PC-9 (cell line): ENCODE data around the gene STK35. TPM values are rescaled to one million over a fixed set of nuclear protein-coding genes. Genes with fewer than 3 reads are reported as not detected.

Source experiments
- BruUV-seq: library from RNA; stranded (reverse); fragments of 400-500 nt; replicated peaks from 2 replicates; lab custom pipeline; 2021; lab: Mats Ljungman, UMichigan
- CTCF ChIA-PET: fragments of 300-600 bp; sonication (Branson Sonifier 250); formaldehyde crosslinking; loops from one replicate; lab custom pipeline; 2022; ENCODE audit warnings: antibody characterized with exemption; lab: Charles Lee
- POLR2A ChIA-PET: fragments of 300-600 bp; sonication (Branson Sonifier 250); formaldehyde crosslinking; loops from one replicate; lab custom pipeline; 2022; ENCODE audit warnings: antibody characterized with exemption; ENCODE audit not compliant: unreplicated experiment; lab: Charles Lee
- DNase-seq, 2 experiments: peaks; one replicate each; pipeline versions ENCODE4 v3.0.0 to v3.0.0-alpha.2; 2015 to 2022; ENCODE audit warnings: mixed read lengths in 1 of 2
- H2AFZ ChIP-seq: fragments of 200-600 bp; sonication (generic); 2 replicates; pipeline ENCODE4 v1.8.1; 2017; ENCODE audit warnings: antibody characterized with exemption
- H3F3A ChIP-seq: fragments of 200-600 bp; sonication (generic); 2 replicates; pipeline ENCODE4 v1.8.1; 2017; ENCODE audit warnings: antibody characterized with exemption, mild to moderate bottlenecking, low read depth; ENCODE audit not compliant: insufficient read depth
- H3K27ac ChIP-seq: fragments of 200-600 bp; sonication (generic); 2 replicates; pipeline ENCODE4 v1.6.1; 2016; ENCODE audit warnings: mixed run types
- H3K27me3 ChIP-seq: fragments of 200-600 bp; sonication (generic); 2 replicates; pipeline ENCODE4 v1.6.1; 2016; ENCODE audit warnings: low read depth, mixed run types; ENCODE audit not compliant: insufficient read depth
- H3K36me3 ChIP-seq: fragments of 200-600 bp; sonication (generic); 2 replicates; pipeline ENCODE4 v1.6.1; 2016; ENCODE audit warnings: low read depth, mixed run types
- H3K4me1 ChIP-seq: fragments of 200-600 bp; sonication (generic); replicated peaks from 2 replicates; pipeline ENCODE4 v1.6.1; 2016; ENCODE audit warnings: mixed run types; ENCODE audit not compliant: insufficient read depth
- H3K4me2 ChIP-seq: fragments of 200-600 bp; sonication (generic); 2 replicates; pipeline ENCODE4 v1.6.1; 2017; ENCODE audit warnings: mixed run types
- H3K4me3 ChIP-seq: fragments of 200-600 bp; sonication (generic); 2 replicates; pipeline ENCODE4 v1.6.1; 2016; ENCODE audit warnings: mixed run types
- H3K79me2 ChIP-seq: fragments of 200-600 bp; sonication (generic); 2 replicates; pipeline ENCODE4 v1.6.1; 2017; ENCODE audit warnings: low read depth, mixed run types
- H3K9me2 ChIP-seq: fragments of 200-600 bp; sonication (generic); 2 replicates; pipeline ENCODE4 v1.8.1; 2017; ENCODE audit warnings: mild to moderate bottlenecking; ENCODE audit not compliant: insufficient read depth
- H3K9me3 ChIP-seq: fragments of 200-600 bp; sonication (generic); 2 replicates; pipeline ENCODE4 v1.8.1; 2016; ENCODE audit warnings: low read depth; ENCODE audit not compliant: insufficient read depth
- H4K20me1 ChIP-seq: fragments of 200-600 bp; sonication (generic); 2 replicates; pipeline ENCODE4 v1.8.1; 2017; ENCODE audit not compliant: insufficient read depth
- CTCF ChIP-seq: fragments of 200-600 bp; sonication (generic); conservative IDR thresholded peaks from 2 replicates; pipeline ENCODE4 v1.6.1; 2017; ENCODE audit warnings: mixed run types, antibody characterized with exemption, mild to moderate bottlenecking, moderate library complexity
- EZH2 ChIP-seq: fragments of 200-600 bp; sonication (generic); IDR thresholded peaks from 2 replicates; pipeline ENCODE4 v1.8.0; 2017; ENCODE audit warnings: antibody characterized with exemption, low read depth
- intact Hi-C: fragments of 100-400 bp; cut with micrococcal nuclease; formaldehyde crosslinking; loops from one replicate; pipeline ENCODE4 v1.10.0; 2022; ENCODE audit not compliant: unreplicated experiment
- total RNA-seq: library from RNA; stranded (reverse); gene quantifications from 2 replicates; pipeline ENCODE4 v1.2.3, GENCODE V29; 2021

The STK35 gene
- total RNA-seq, 1 experiment from 2014 or later: 36.7 TPM

GRCh38 chr20:2128542-2128941 is 26.9 kb downstream of the STK35 start:
- Histone ChIP-seq H3F3A (peaks cover 29% of the 10 kb centered on the region), H4K20me1 (peaks cover 38% of the 10 kb centered on the region), H3K27ac (no peak overlapping the region), H3K9me3 (no peaks in the 10 kb centered on the region), H3K4me1 (peaks cover 40% of the 10 kb centered on the region), H3K4me3 (no peak overlapping the region), H3K4me2 (no peak overlapping the region), H3K9me2 (no peaks in the 10 kb centered on the region), H3K79me2 (peaks cover 94% of the 10 kb centered on the region), H3K36me3 (no peaks in the 10 kb centered on the region), H2AFZ (no peak overlapping the region), H3K27me3 (no peaks in the 10 kb centered on the region)
- POLR2A ChIA-PET: interaction anchor here (0.5 kb wide), 1 partner anchor 30 kb away, joined by 30 read pairs; no protein-coding TSS in a partner anchor
- DNase-seq: no peak
- CTCF ChIA-PET: no interaction called here
- BruUV-seq: no TSS peak
- TF ChIP-seq CTCF (no peak), EZH2 (no peak)
- intact Hi-C loops: no loop called here

- peaks cover 53% of the 10 kb centered on the region for H3K4me1 ChIP-seq
- peaks cover 42% of the 10 kb centered on the region for H4K20me1 ChIP-seq
- peak overlapping the region; percentile 80; the same call in 1 of the 2 replicates for H3K4me2 ChIP-seq
- POLR2A ChIA-PET: no interaction called here
- no peaks in the 10 kb centered on the region for H3K36me3 ChIP-seq
- CTCF ChIA-PET: no interaction called here
- H3K27ac ChIP-seq: peak overlapping the region; percentile 73
- no peak overlapping the region for H2AFZ ChIP-seq
- no peak overlapping the region for H3K4me3 ChIP-seq
- H3F3A ChIP-seq: peaks cover 34% of the 10 kb centered on the region
- no TSS peak for BruUV-seq
- H3K27me3 ChIP-seq: no peaks in the 10 kb centered on the region
- TF ChIP-seq EZH2 (no peak), CTCF (no peak)
- no peaks in the 10 kb centered on the region for H3K9me2 ChIP-seq
- intact Hi-C loops: no loop called here
- DNase-seq: no peak
- H3K79me2 ChIP-seq: peaks cover 94% of the 10 kb centered on the region
- H3K9me3 ChIP-seq: no peaks in the 10 kb centered on the region
Measured at GRCh38 chr20:2130062-2130591, 28.5 kb downstream of the STK35 start.

GRCh38 chr20:2130683-2131082 is 29.1 kb downstream of the STK35 start:
- no peak for TF ChIP-seq EZH2
- no peak for TF ChIP-seq CTCF
- peaks cover 95% of the 10 kb centered on the region for H3K79me2 ChIP-seq
- intact Hi-C loops: no loop called here
- no peaks in the 10 kb centered on the region for H3K9me3 ChIP-seq
- H3K36me3 ChIP-seq: no peaks in the 10 kb centered on the region
- ChIA-PET CTCF (no interaction called here), POLR2A (no interaction called here)
- peaks cover 53% of the 10 kb centered on the region for H3K4me1 ChIP-seq
- peak overlapping the region; percentile 80 for H3K4me2 ChIP-seq
- no peak overlapping the region for H2AFZ ChIP-seq
- DNase-seq: no peak
- H3K27ac ChIP-seq: peak overlapping the region; percentile 73
- peaks cover 42% of the 10 kb centered on the region for H4K20me1 ChIP-seq
- H3K9me2 ChIP-seq: no peaks in the 10 kb centered on the region
- peak overlapping the region; percentile 10; the same call in 1 of the 2 replicates for H3K4me3 ChIP-seq
- BruUV-seq: no TSS peak
- H3F3A ChIP-seq: peaks cover 34% of the 10 kb centered on the region
- H3K27me3 ChIP-seq: no peaks in the 10 kb centered on the region
